ENCODE results near the gene RRM2.
"Not testable (repeated sequence)": the region's sequence is repeated elsewhere in the genome, so short reads cannot be mapped to it uniquely, and the experiment has no call there.

RRM2 gene

DNA sequence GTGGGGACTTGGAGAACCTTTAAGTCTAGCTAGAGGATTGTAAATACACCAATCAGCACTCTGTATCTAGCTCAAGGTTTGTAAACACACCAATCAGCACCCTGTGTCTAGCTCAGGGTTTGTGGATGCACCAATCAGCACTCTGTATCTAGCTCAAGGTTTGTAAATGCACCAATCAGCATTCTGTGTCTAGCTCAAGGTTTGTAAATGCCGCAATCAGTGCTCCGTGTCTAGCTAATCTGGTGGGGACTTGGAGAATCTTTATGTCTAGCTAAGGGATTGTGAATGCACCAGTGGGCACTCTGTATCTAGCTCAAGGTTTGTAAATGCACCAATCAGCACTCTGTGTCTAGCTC is 30.7 kb upstream of the RRM2 start:
- DNase-seq, result peak; percentile 27

- DNase-seq, result no peak
Observed at GRCh38 chr2:10094271-10094814, 28.2 kb upstream of the RRM2 start.

GRCh38 chr2:10095175-10095574 is 27.4 kb upstream of the RRM2 start:
- no peak for DNase-seq

DNA sequence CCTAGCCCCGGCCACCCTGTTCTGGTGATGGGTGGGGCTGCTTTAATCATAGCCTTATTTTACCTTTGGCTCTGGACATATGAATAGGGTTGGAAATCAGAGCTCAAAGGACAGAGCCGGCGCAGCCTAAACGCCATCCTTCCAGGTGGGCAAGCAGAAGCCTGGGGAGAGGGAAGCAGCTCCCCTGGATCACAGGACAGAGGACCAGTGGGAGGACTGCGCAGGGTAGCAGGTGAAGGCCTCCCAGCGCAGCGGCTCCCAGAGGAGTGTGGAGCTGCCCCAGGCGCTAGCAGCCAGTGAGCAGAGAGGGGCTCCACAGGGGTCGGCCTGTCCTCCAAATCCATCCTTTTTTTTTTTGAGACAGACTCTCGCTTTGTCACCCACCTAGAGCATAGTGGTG is 25.9 kb upstream of the RRM2 start:
- DNase-seq, result no peak

GRCh38 chr2:10097352-10098148 is 25.0 kb upstream of the RRM2 start:
- DNase-seq, result no peak

DNA sequence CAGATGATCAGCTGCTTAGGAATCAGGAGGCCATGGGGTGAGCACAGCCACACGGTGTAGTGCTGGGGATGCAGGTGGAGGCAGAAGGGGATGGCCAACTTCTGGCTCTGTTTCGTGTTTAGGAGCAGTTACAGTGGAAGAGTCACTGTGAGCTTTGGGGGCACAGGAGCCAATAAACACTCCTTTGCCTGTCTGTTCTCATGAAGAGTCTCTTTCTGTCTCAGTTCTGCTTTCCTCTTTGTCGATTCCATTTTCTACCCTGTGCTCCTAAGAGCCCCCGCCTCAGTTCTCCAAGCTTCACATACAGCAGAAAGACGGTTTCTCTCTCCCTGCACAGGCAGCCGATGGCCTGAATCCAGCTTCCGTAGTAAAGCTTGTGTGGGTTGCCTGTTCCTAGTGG is 21.0 kb upstream of the RRM2 start:
- no peak for DNase-seq

DNA sequence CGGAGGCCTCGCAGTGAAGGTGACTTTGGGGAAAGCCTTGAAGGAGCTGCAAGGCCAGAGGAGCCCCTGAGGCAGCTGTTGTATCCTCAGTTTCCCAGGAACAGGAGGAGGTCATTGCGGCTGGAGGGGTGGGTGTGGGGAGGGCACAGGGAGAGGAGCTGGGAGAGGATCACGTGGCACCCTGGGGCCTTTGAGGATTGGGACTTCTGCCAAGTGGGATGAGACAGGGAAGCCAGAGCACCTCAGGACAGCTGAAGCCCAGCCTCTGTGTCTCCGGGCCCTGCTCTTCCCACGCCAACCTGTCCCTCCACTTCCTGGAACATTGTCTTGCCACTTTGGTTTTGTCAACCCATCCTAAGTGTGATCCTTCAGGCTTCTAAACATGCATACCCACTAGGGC is 19.4 kb upstream of the RRM2 start:
- no peak for DNase-seq

DNA sequence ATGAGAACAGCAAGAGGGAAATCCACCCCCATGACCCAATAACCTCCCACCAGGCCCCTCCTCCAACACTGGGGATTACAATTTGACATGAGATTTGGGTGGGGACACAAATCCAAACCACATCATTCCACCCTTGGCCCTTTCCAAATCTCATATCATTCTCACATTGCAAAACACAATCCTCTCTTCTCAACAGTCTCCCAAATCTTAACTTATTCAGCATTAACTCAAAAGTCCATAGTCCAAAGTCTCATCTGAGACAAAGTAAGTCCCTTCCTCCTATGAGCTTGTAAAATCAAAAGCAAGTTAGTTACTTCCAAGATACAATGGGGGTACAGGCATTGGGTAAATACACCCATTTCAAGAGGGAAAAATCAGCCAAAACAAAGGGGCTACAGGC is 17.6 kb upstream of the RRM2 start:
- not testable (repeated sequence) for DNase-seq

- no peak for DNase-seq
Observed at GRCh38 chr2:10109311-10109710, 13.2 kb upstream of the RRM2 start.

DNA sequence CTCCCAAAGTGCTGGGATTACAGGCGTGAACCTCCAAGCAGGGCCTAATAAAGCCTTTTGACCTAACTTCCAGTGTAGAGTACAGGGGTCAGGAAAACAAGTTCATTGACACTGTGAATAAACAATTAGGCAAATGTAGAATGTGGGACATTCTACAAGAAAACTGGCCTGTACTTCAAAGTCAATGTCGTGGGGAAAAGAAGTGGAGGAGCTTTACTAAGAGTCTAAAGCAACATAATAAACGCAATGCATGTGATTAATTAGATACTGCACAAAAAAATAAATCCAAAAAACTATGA is 3.6 kb upstream of the RRM2 start:
- DNase-seq, result no peak

DNA sequence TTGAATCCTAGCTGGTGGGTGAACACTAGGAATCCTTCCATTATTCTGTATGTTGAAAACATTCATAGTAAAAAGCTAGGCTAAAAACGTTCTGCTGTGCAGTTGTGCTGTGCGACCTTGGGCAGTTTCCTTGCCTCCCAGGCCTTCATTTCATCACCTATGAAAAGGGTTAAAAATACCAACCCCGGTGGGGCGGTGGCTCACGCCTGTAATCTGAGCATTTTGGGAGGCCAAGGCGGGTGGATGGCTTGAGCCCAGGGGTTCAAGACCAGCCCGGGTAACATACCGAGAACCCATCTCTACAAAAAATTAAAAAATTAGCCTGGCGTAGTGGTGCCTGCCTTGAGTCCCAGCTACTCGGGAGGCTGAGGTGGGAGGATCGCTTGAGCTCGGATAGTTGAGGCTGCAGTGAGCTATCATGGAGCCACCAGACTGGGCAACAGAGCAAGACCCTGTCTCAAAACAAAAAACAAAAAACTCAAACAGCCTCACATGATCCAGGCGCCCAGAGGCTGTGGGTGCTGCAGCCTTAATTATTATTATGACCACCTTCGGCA is 2.9 kb upstream of the RRM2 start:
- DNase-seq, result no peak

DNA sequence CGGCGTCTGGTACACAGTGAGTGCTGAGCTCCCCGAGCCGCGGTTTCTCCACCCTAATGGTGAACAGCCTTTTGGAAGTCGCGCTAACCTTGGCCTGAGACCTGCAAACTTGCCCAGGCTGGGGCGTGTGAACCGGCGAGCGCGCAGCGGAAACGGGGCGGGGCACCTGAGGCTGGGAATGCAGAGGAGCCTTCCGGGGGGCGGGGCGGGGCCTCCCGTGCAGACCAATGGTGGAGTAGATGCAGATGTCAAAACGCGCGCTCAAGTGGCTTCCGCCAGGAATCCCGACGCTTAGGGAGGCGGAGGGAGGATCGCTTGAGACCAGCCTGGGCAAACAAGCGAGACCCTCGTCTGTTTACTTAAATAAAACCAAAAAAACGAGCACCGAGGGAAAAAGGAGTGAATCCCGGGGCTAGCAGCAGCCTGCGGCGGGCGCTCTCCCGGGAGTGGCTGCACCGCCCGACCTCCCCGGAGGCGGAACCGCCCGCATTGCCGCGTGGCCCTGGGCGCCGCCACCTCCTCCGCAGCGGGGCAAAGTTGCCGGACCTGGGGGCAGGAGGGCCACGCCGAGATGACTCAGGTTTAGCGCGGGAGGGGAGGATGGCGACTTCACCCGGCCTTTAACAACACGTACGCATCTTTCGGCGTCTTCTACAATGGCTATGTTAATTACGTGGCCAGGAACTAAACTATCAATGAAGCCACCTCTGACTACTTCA is 2.2 kb upstream of the RRM2 start:
- DNase-seq, result peak; percentile 89

DNA sequence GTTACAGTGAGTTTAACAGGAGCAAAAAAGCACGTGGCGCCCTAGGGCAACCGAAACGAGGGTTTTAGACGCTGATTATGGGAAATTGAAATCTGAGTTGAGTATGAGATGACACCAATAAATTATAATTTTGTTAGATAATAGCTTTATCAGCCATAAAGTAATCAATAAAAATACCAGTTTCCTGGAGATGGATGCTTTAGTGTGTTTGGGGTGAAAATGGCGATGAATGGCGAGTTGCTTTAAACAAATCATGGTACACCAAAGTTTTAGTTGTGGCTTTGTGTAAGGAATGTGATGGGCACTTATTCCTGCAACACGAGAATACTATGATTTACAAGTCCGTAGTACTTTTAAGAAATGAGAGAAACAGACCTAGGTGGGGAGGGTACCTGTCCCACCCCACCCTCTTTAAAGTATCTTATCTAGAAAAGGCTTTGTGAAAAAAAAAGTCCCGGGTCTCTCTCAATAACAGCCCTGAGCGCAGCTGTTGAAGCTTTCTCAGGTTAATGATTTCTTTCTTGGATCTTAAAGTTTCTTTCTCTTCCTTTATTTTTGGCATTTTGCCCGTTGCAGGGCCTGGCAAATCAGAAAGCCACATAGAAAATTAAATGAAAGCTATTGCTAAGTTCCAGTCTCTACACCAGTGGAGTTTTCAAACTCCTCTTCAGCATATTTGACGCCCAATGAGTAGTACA is 1.5 kb upstream of the RRM2 start:
- no peak for DNase-seq

- DNase-seq, result no peak
Observed at GRCh38 chr2:10123281-10123680, 742 bp downstream of the RRM2 start.

DNA sequence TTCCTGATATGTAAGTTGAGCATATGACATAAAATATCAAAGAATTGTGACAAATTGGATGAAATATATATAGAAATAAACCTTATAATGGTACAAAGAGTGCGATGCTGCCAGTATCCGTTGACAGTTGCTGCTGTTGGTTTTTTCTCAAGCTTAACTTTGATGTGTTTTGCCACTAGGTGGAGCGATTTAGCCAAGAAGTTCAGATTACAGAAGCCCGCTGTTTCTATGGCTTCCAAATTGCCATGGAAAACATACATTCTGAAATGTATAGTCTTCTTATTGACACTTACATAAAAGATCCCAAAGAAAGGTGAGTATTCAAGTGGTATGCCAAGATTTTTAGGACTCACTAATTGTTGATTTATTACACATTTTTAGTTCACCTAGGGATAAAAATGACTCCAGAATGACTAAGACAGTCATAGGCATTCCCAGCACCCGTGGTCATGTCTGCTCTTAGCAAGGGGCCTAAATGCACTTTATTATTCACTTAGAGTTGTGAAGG is 2.1 kb downstream of the RRM2 start:
- peak; percentile 84 for DNase-seq

DNA sequence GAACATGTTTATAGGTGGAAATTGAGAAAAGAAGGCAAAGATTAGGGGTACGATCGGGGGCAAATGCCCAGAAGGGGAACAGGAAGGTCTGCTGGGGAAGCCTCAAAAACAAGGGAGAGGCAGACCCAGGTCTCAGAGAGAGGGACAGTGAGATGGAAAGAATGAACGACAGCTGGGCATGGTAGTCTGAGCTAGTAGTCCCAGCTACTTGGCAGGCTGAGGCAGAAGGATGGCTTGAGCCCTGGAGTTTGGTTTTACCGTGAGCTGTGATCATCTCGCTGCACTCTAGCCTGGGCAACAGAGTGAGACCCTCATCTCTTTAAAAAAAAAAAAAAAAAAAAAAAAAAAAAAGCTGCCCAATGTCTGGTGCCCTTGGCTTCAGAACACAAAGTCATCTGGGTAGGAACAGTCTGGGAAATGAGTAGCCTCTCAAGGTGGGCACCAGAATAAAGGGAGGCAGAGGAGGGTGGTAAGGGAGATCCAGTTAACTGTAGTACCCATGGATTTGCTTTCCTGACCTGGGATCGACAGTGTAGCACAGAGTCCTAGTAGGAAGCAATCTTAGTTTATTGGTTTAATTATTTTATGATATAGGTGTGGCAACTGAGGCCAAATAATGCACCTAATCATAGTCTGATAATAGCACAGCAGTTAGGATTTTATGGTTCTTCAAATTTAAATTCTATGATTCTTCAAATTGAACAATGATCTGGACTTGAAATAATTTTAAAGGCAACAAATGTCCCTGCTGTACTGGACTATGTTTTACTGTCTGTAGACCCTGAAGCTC is 3.5 kb downstream of the RRM2 start:
- DNase-seq, result no peak

DNA sequence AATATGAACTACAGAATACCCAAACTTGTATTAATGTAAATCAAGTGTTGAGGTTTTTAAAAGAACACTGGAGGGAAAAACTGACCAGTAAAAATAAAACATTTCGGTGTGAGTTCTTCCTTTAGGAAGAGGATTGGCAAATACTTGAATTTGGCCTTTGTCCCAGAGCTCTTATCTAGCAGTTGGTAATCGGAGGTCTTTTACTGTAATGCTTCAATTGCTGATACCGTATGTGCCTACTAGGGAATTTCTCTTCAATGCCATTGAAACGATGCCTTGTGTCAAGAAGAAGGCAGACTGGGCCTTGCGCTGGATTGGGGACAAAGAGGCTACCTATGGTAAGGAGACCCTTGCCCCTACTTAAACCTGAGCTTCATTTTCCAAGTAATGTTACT is 4.1 kb downstream of the RRM2 start:
- DNase-seq, result no peak

GRCh38 chr2:10128420-10128819 is 5.9 kb downstream of the RRM2 start:
- DNase-seq, result no peak

GRCh38 chr2:10129490-10129889 is 7.0 kb downstream of the RRM2 start:
- no peak for DNase-seq

GRCh38 chr2:10132043-10132575 is 9.6 kb downstream of the RRM2 start:
- no peak for DNase-seq

GRCh38 chr2:10132596-10132995 is 10.1 kb downstream of the RRM2 start:
- DNase-seq, result no peak

- no peak for DNase-seq
Observed at GRCh38 chr2:10132996-10133647, 10.6 kb downstream of the RRM2 start.

All from CD4-positive, alpha-beta T cell treated with Interleukin-10 for 1 hour (primary cell).